ENCODE results near the gene WDR83.
"Not testable (repeated sequence)": the region's sequence is repeated elsewhere in the genome, so short reads cannot be mapped to it uniquely, and the experiment has no call there.

Gene WDR83

GRCh38 chr19:12670159-12670928 is 3.7 kb downstream of the WDR83 start:
- H3K4me1 ChIP-seq (ENCODE audit: control insufficient read depth, insufficient read depth, low read length) = peaks cover 9% of the 10 kb centered on the region
- H3K4me3 ChIP-seq (ENCODE audit: low read depth, low read length) = peak overlapping the region; percentile 97
- no peaks in the 10 kb centered on the region for H3K9me3 ChIP-seq (ENCODE audit: control insufficient read depth, insufficient read depth, low read length)
- peak overlapping the region; percentile 87 for H3K9ac ChIP-seq (ENCODE audit: low read depth, low read length)
- peak overlapping the region; percentile 95 for H3K27ac ChIP-seq (ENCODE audit: low read depth, low read length)
- no peaks in the 10 kb centered on the region for H3K27me3 ChIP-seq (ENCODE audit: control insufficient read depth, insufficient read depth, low read length)
- H3K36me3 ChIP-seq (ENCODE audit: control insufficient read depth, insufficient read depth, low read length) = peaks cover 28% of the 10 kb centered on the region

GRCh38 chr19:12672744-12673143 is 6.1 kb downstream of the WDR83 start:
- H3K36me3 ChIP-seq (ENCODE audit: control insufficient read depth, insufficient read depth, low read length) = peaks cover 46% of the 10 kb centered on the region
- H3K9me3 ChIP-seq (ENCODE audit: control insufficient read depth, insufficient read depth, low read length) = no peaks in the 10 kb centered on the region
- no peak overlapping the region for H3K4me3 ChIP-seq (ENCODE audit: low read depth, low read length)
- no peak overlapping the region for H3K9ac ChIP-seq (ENCODE audit: low read depth, low read length)
- no peak overlapping the region for H3K27ac ChIP-seq (ENCODE audit: low read depth, low read length)
- no peaks in the 10 kb centered on the region for H3K27me3 ChIP-seq (ENCODE audit: control insufficient read depth, insufficient read depth, low read length)
- H3K4me1 ChIP-seq (ENCODE audit: control insufficient read depth, insufficient read depth, low read length) = peaks cover 9% of the 10 kb centered on the region

GRCh38 chr19:12675399-12675798 is 8.8 kb downstream of the WDR83 start:
- Histone ChIP-seq H3K27ac (ENCODE audit: low read depth, low read length) (no peak overlapping the region), H3K4me1 (ENCODE audit: control insufficient read depth, insufficient read depth, low read length) (peaks cover 2% of the 10 kb centered on the region; the same call in 1 of the 2 replicates), H3K9me3 (ENCODE audit: control insufficient read depth, insufficient read depth, low read length) (no peaks in the 10 kb centered on the region), H3K36me3 (ENCODE audit: control insufficient read depth, insufficient read depth, low read length) (peaks cover 67% of the 10 kb centered on the region), H3K27me3 (ENCODE audit: control insufficient read depth, insufficient read depth, low read length) (no peaks in the 10 kb centered on the region), H3K4me3 (ENCODE audit: low read depth, low read length) (no peak overlapping the region), H3K9ac (ENCODE audit: low read depth, low read length) (no peak overlapping the region)

- peaks cover 67% of the 10 kb centered on the region for H3K36me3 ChIP-seq (ENCODE audit: control insufficient read depth, insufficient read depth, low read length)
- H3K9ac ChIP-seq (ENCODE audit: low read depth, low read length) = no peak overlapping the region
- H3K27ac ChIP-seq (ENCODE audit: low read depth, low read length) = no peak overlapping the region
- no peaks in the 10 kb centered on the region for H3K4me1 ChIP-seq (ENCODE audit: control insufficient read depth, insufficient read depth, low read length)
- no peak overlapping the region for H3K4me3 ChIP-seq (ENCODE audit: low read depth, low read length)
- no peaks in the 10 kb centered on the region for H3K9me3 ChIP-seq (ENCODE audit: control insufficient read depth, insufficient read depth, low read length)
- no peaks in the 10 kb centered on the region for H3K27me3 ChIP-seq (ENCODE audit: control insufficient read depth, insufficient read depth, low read length)
These were observed 9.3 kb downstream of the WDR83 start for GRCh38 chr19:12675940-12676339.

- Histone ChIP-seq H3K36me3 (ENCODE audit: control insufficient read depth, insufficient read depth, low read length) (peaks cover 67% of the 10 kb centered on the region), H3K9me3 (ENCODE audit: control insufficient read depth, insufficient read depth, low read length) (no peaks in the 10 kb centered on the region), H3K27ac (ENCODE audit: low read depth, low read length) (no peak overlapping the region), H3K4me3 (ENCODE audit: low read depth, low read length) (no peak overlapping the region), H3K9ac (ENCODE audit: low read depth, low read length) (no peak overlapping the region), H3K4me1 (ENCODE audit: control insufficient read depth, insufficient read depth, low read length) (no peaks in the 10 kb centered on the region), H3K27me3 (ENCODE audit: control insufficient read depth, insufficient read depth, low read length) (no peaks in the 10 kb centered on the region)
These were observed 9.8 kb downstream of the WDR83 start for GRCh38 chr19:12676384-12676792.

- no peak overlapping the region for H3K9ac ChIP-seq (ENCODE audit: low read depth, low read length)
- no peaks in the 10 kb centered on the region for H3K9me3 ChIP-seq (ENCODE audit: control insufficient read depth, insufficient read depth, low read length)
- no peaks in the 10 kb centered on the region for H3K27me3 ChIP-seq (ENCODE audit: control insufficient read depth, insufficient read depth, low read length)
- H3K36me3 ChIP-seq (ENCODE audit: control insufficient read depth, insufficient read depth, low read length) = peaks cover 66% of the 10 kb centered on the region
- no peaks in the 10 kb centered on the region for H3K4me1 ChIP-seq (ENCODE audit: control insufficient read depth, insufficient read depth, low read length)
- H3K27ac ChIP-seq (ENCODE audit: low read depth, low read length) = no peak overlapping the region
- no peak overlapping the region for H3K4me3 ChIP-seq (ENCODE audit: low read depth, low read length)
These were observed 10.3 kb downstream of the WDR83 start for GRCh38 chr19:12676928-12677327.

GRCh38 chr19:12678039-12678438 is 11.4 kb downstream of the WDR83 start:
- peaks cover 58% of the 10 kb centered on the region for H3K36me3 ChIP-seq (ENCODE audit: control insufficient read depth, insufficient read depth, low read length)
- H3K9me3 ChIP-seq (ENCODE audit: control insufficient read depth, insufficient read depth, low read length); H3K27me3 ChIP-seq (ENCODE audit: control insufficient read depth, insufficient read depth, low read length); H3K4me1 ChIP-seq (ENCODE audit: control insufficient read depth, insufficient read depth, low read length); H3K4me3 ChIP-seq (ENCODE audit: low read depth, low read length); H3K9ac ChIP-seq (ENCODE audit: low read depth, low read length); H3K27ac ChIP-seq (ENCODE audit: low read depth, low read length): not testable (repeated sequence)

GRCh38 chr19:12680034-12680433 is 13.4 kb downstream of the WDR83 start:
- Histone ChIP-seq H3K4me1 (ENCODE audit: control insufficient read depth, insufficient read depth, low read length) (no peaks in the 10 kb centered on the region), H3K36me3 (ENCODE audit: control insufficient read depth, insufficient read depth, low read length) (peaks cover 43% of the 10 kb centered on the region), H3K9me3 (ENCODE audit: control insufficient read depth, insufficient read depth, low read length) (no peaks in the 10 kb centered on the region), H3K27ac (ENCODE audit: low read depth, low read length) (no peak overlapping the region), H3K4me3 (ENCODE audit: low read depth, low read length) (no peak overlapping the region), H3K27me3 (ENCODE audit: control insufficient read depth, insufficient read depth, low read length) (no peaks in the 10 kb centered on the region), H3K9ac (ENCODE audit: low read depth, low read length) (no peak overlapping the region)

- Histone ChIP-seq H3K9ac (ENCODE audit: low read depth, low read length) (peak within 1 kb of the TSS; percentile 99), H3K9me3 (ENCODE audit: control insufficient read depth, insufficient read depth, low read length) (no peaks in the 10 kb centered on the region), H3K36me3 (ENCODE audit: control insufficient read depth, insufficient read depth, low read length) (peaks cover 31% of the 10 kb centered on the region), H3K27ac (ENCODE audit: low read depth, low read length) (peak within 1 kb of the TSS; percentile 100), H3K4me1 (ENCODE audit: control insufficient read depth, insufficient read depth, low read length) (no peaks in the 10 kb centered on the region), H3K4me3 (ENCODE audit: low read depth, low read length) (peak within 1 kb of the TSS; percentile 89), H3K27me3 (ENCODE audit: control insufficient read depth, insufficient read depth, low read length) (no peaks in the 10 kb centered on the region)
These were observed 14.7 kb downstream of the WDR83 start, which contains the start of gene DHPS for GRCh38 chr19:12681074-12681987. DHPS (minus strand) TSS chr19:12681880; CDS start chr19:12681766, 114 bp downstream.

GRCh38 chr19:12685831-12686230 is 19.2 kb downstream of the WDR83 start:
- no peak overlapping the region for H3K9ac ChIP-seq (ENCODE audit: low read depth, low read length)
- H3K36me3 ChIP-seq (ENCODE audit: control insufficient read depth, insufficient read depth, low read length) = no peaks in the 10 kb centered on the region
- H3K4me3 ChIP-seq (ENCODE audit: low read depth, low read length) = no peak overlapping the region
- no peaks in the 10 kb centered on the region for H3K27me3 ChIP-seq (ENCODE audit: control insufficient read depth, insufficient read depth, low read length)
- H3K9me3 ChIP-seq (ENCODE audit: control insufficient read depth, insufficient read depth, low read length) = no peaks in the 10 kb centered on the region
- no peaks in the 10 kb centered on the region for H3K4me1 ChIP-seq (ENCODE audit: control insufficient read depth, insufficient read depth, low read length)
- H3K27ac ChIP-seq (ENCODE audit: low read depth, low read length) = no peak overlapping the region
